Measurements from ENCODE around the gene PLPPR3. TPM values are rescaled to one million over a fixed set of nuclear protein-coding genes. Genes with fewer than 3 reads are reported as not detected.

The PLPPR3 gene
- total and polyA plus RNA-seq, 12 donors: not detected

- peak; percentile 84 for DNase-seq
- Histone ChIP-seq H3K4me3 (peak overlapping the region in 9 of 10 donors; percentile 12 to 94 (median 77)), H3K27ac (peak overlapping the region; percentile 14 to 100 (median 96)), H3K36me3 (peaks cover 4 to 81% (median 22%) of the 10 kb centered on the region in 9 donors), H3K9me3 (no peaks in the 10 kb centered on the region), H3K4me1 (peaks cover 50 to 73% (median 64%) of the 10 kb centered on the region in 9 donors), H3K27me3 (no peaks in the 10 kb centered on the region)
- WGBS, 2 donors: 19 to 21% methylated on average over 29 of the region's 29 CpGs
- intact Hi-C loops (cut with DNase I): no loop called here
- no peak for TF ChIP-seq CTCF (IDR thresholded peaks at IDR 0.05)
- ATAC-seq: peak in 7 of 8 donors; percentile 5 to 49 (median 34)
Measured at GRCh38 chr19:801030-801860, 20.5 kb downstream of the PLPPR3 start.

GRCh38 chr19:800360-801029, 21.3 kb downstream of the PLPPR3 start:
- Histone ChIP-seq H3K4me1 (peaks cover 50 to 78% (median 69%) of the 10 kb centered on the region in 9 donors), H3K27ac (peak overlapping the region; percentile 14 to 100 (median 98)), H3K9me3 (no peaks in the 10 kb centered on the region), H3K27me3 (no peaks in the 10 kb centered on the region), H3K4me3 (peak overlapping the region in 9 of 10 donors; percentile 12 to 94 (median 77)), H3K36me3 (peaks cover 4 to 73% (median 15%) of the 10 kb centered on the region in 9 donors)
- DNase-seq: no peak
- 27 to 38% methylated on average over 17 of the region's 17 CpGs for WGBS, 2 donors
- intact Hi-C loops (cut with DNase I): no loop called here
- no peak for ATAC-seq
- TF ChIP-seq CTCF (IDR thresholded peaks at IDR 0.05): no peak

- peak in 2 of 9 donors; percentile 3 to 24 for TF ChIP-seq CTCF (IDR thresholded peaks at IDR 0.05)
Measured at GRCh38 chr19:799076-799881, 22.5 kb downstream of the PLPPR3 start.

More at GRCh38 chr19:799076-799881, 22.5 kb downstream of the PLPPR3 start:
- H3K4me1 ChIP-seq: peaks cover 47 to 72% (median 67%) of the 10 kb centered on the region in 9 donors
- no peak for ATAC-seq
- H3K27me3 ChIP-seq: no peaks in the 10 kb centered on the region
- H3K4me3 ChIP-seq: peak overlapping the region; percentile 61 to 95 (median 86)
- intact Hi-C loops (cut with DNase I): loop anchor here in 2 of 10 donors (5.0 to 10.0 kb wide), 2 partner anchors 56 to 292 kb away; partner anchors contain the start of genes CFD (in 1 of the 2), ELANE (in 1 of the 2) and TPGS1 (in 1 of the 2)
- H3K36me3 ChIP-seq: peaks cover 0 to 61% (median 3%) of the 10 kb centered on the region in 9 donors
- peak overlapping the region; percentile 9 to 100 (median 98) for H3K27ac ChIP-seq
- no peaks in the 10 kb centered on the region for H3K9me3 ChIP-seq
- DNase-seq: no peak
- WGBS, 2 donors: 6 to 8% methylated on average over 28 of the region's 28 CpGs

Measured in heart right ventricle (tissue), 16 donors.